Hepatocyte (in vitro differentiated cells): ENCODE results near the gene RBM8A.

Source experiments
- CTCF ChIP-seq: fragments of 200-600 bp; sonication (generic); IDR thresholded peaks from 2 replicates; pipeline ENCODE4 v1.5.1; 2016; ENCODE audit warnings: antibody characterized with exemption, mild to moderate bottlenecking; ENCODE audit not compliant: poor library complexity
- EZH2 ChIP-seq: fragments of 200-600 bp; sonication (generic); IDR thresholded peaks from 2 replicates; pipeline ENCODE4 v1.6.1; 2016; ENCODE audit warnings: antibody characterized with exemption, mild to moderate bottlenecking, borderline replicate concordance

GRCh38 chr1:145912128-145912641, 15.1 kb downstream of the RBM8A start:
- TF ChIP-seq EZH2 = no peak
- no peak for TF ChIP-seq CTCF
